ENCODE data around the gene KRTAP10-10.
"Not testable (repeated sequence)": the region's sequence is repeated elsewhere in the genome, so short reads cannot be mapped to it uniquely, and the experiment has no call there.

The KRTAP10-10 gene

GRCh38 chr21:44653656-44654575 is 16.8 kb downstream of the KRTAP10-10 start:
- DNase-seq: peak; percentile 77

GRCh38 chr21:44654576-44655175 is 17.5 kb downstream of the KRTAP10-10 start, which contains the start of gene KRTAP12-4:
Gene KRTAP12-4 (minus strand): TSS chr21:44654659. CDS start chr21:44654614, 45 bp downstream.
- peak; percentile 5 for DNase-seq

- no peak for DNase-seq
Measured at GRCh38 chr21:44656868-44657267, 19.7 kb downstream of the KRTAP10-10 start.

GRCh38 chr21:44657635-44658540 is 20.7 kb downstream of the KRTAP10-10 start, which contains the start of gene KRTAP12-3:
Gene KRTAP12-3 (plus strand): TSS chr21:44657932. CDS start chr21:44657980, 48 bp downstream.
- DNase-seq: peak; percentile 80

GRCh38 chr21:44658541-44658910 is 21.4 kb downstream of the KRTAP10-10 start:
- no peak for DNase-seq

- peak; percentile 34 for DNase-seq
Measured at GRCh38 chr21:44658913-44659595, 21.9 kb downstream of the KRTAP10-10 start.

- not testable (repeated sequence) for DNase-seq
Measured at GRCh38 chr21:44661567-44661966, 24.4 kb downstream of the KRTAP10-10 start.

- no peak for DNase-seq
Measured at GRCh38 chr21:44664691-44665090, 27.5 kb downstream of the KRTAP10-10 start.

GRCh38 chr21:44666401-44667320 is 29.5 kb downstream of the KRTAP10-10 start, which contains the start of gene KRTAP12-2:
Gene KRTAP12-2 (minus strand): TSS chr21:44666927. CDS start chr21:44666886, 41 bp downstream.
- DNase-seq: no peak

- DNase-seq: no peak
Measured at GRCh38 chr21:44667612-44668011, 30.5 kb downstream of the KRTAP10-10 start.

GRCh38 chr21:44670642-44671432 is 33.7 kb downstream of the KRTAP10-10 start:
- no peak for DNase-seq

- no peak for DNase-seq
Measured at GRCh38 chr21:44671911-44672310, 34.8 kb downstream of the KRTAP10-10 start.

- no peak for DNase-seq
Measured at GRCh38 chr21:44677881-44678280, 40.7 kb downstream of the KRTAP10-10 start.

- DNase-seq: no peak
Measured at GRCh38 chr21:44681152-44681551, 44.0 kb downstream of the KRTAP10-10 start.

- no peak for DNase-seq
Measured at GRCh38 chr21:44681861-44682579, 44.9 kb downstream of the KRTAP10-10 start, which contains the start of gene KRTAP12-1. Gene KRTAP12-1 (minus strand): TSS chr21:44682163. CDS start chr21:44682123, 40 bp downstream.

- no peak for DNase-seq
Measured at GRCh38 chr21:44682580-44683151, 45.5 kb downstream of the KRTAP10-10 start.

GRCh38 chr21:44684077-44684476 is 46.9 kb downstream of the KRTAP10-10 start:
- no peak for DNase-seq

- DNase-seq: no peak
Measured at GRCh38 chr21:44684483-44684882, 47.3 kb downstream of the KRTAP10-10 start.

GRCh38 chr21:44685050-44685449 is 47.9 kb downstream of the KRTAP10-10 start:
- DNase-seq: not testable (repeated sequence)

All from CD4-positive, alpha-beta T cell treated with Interleukin-12 subunit alpha and Interleukin-12 subunit beta, for 1 hour (primary cell).